ENCODE results near the gene TOP3B. TPM values are rescaled to one million over a fixed set of nuclear protein-coding genes. Genes with fewer than 3 reads are reported as not detected.

The TOP3B gene
- total and polyA plus RNA-seq, 9 of the 15 experiments (the other 6 are each of a cell fraction or from before 2014, with no cell fraction given): 3.0 to 188 (median 112) TPM

- TF ChIP-seq NCOA2 (IDR thresholded peaks at IDR 0.05; ENCODE audit: partially characterized antibody in 2 of 2): no peak
- TF ChIP-seq RCOR1 (IDR thresholded peaks at IDR 0.05; ENCODE audit: borderline replicate concordance in 1 of 2, low read depth in 2 of 2, low read length in 2 of 2): peak in 1 of 2 experiments; percentile 8; a peak in 1 of 4 replicates
- TF ChIP-seq DNMT1 (IDR thresholded peaks at IDR 0.05): no peak
- TF ChIP-seq TBL1XR1 (IDR thresholded peaks at IDR 0.05; ENCODE audit: low read length in 2 of 2): peak in 1 of 2 experiments; percentile 21; a peak in 1 of 4 replicates
- peak; percentile 82 for TF ChIP-seq ZNF384 (IDR thresholded peaks at IDR 0.05; ENCODE audit: low read depth, low read length)
- TF ChIP-seq MAFK (IDR thresholded peaks at IDR 0.05; ENCODE audit: low read length): 0 out of 2 replicates have a peak, but pooled peaks have one; percentile 3
- TF ChIP-seq, protein P1, sequence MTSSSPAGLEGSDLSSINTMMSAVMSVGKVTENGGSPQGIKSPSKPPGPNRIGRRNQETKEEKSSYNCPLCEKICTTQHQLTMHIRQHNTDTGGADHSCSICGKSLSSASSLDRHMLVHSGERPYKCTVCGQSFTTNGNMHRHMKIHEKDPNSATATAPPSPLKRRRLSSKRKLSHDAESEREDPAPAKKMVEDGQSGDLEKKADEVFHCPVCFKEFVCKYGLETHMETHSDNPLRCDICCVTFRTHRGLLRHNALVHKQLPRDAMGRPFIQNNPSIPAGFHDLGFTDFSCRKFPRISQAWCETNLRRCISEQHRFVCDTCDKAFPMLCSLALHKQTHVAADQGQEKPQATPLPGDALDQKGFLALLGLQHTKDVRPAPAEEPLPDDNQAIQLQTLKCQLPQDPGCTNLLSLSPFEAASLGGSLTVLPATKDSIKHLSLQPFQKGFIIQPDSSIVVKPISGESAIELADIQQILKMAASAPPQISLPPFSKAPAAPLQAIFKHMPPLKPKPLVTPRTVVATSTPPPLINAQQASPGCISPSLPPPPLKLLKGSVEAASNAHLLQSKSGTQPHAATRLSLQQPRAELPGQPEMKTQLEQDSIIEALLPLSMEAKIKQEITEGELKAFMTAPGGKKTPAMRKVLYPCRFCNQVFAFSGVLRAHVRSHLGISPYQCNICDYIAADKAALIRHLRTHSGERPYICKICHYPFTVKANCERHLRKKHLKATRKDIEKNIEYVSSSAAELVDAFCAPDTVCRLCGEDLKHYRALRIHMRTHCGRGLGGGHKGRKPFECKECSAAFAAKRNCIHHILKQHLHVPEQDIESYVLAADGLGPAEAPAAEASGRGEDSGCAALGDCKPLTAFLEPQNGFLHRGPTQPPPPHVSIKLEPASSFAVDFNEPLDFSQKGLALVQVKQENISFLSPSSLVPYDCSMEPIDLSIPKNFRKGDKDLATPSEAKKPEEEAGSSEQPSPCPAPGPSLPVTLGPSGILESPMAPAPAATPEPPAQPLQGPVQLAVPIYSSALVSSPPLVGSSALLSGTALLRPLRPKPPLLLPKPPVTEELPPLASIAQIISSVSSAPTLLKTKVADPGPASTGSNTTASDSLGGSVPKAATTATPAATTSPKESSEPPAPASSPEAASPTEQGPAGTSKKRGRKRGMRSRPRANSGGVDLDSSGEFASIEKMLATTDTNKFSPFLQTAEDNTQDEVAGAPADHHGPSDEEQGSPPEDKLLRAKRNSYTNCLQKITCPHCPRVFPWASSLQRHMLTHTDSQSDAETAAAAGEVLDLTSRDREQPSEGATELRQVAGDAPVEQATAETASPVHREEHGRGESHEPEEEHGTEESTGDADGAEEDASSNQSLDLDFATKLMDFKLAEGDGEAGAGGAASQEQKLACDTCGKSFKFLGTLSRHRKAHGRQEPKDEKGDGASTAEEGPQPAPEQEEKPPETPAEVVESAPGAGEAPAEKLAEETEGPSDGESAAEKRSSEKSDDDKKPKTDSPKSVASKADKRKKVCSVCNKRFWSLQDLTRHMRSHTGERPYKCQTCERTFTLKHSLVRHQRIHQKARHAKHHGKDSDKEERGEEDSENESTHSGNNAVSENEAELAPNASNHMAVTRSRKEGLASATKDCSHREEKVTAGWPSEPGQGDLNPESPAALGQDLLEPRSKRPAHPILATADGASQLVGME (CRISPR knock-in tag; IDR thresholded peaks at IDR 0.05): peak; percentile 84
- no peak for TF ChIP-seq CTCFL (IDR thresholded peaks at IDR 0.05; ENCODE audit: borderline replicate concordance, insufficient read depth, low read depth, low read length, poor library complexity, severe bottlenecking)
- no peak for TF ChIP-seq GTF3C2 (IDR thresholded peaks at IDR 0.05; ENCODE audit: borderline replicate concordance, extremely low read depth, insufficient read length)
- no peak for TF ChIP-seq HEY1 (CRISPR knock-in tag; IDR thresholded peaks at IDR 0.05; ENCODE audit: borderline replicate concordance)
- TF ChIP-seq SPI1 (IDR thresholded peaks at IDR 0.05; ENCODE audit: borderline replicate concordance, low read depth, low read length): no peak
- TF ChIP-seq EWSR1 (IDR thresholded peaks at IDR 0.05; ENCODE audit: borderline replicate concordance, low read depth, partially characterized antibody): no peak
- TF ChIP-seq ZKSCAN8 (CRISPR knock-in tag; IDR thresholded peaks at IDR 0.05): no peak
Measured at GRCh38 chr22:22018825-22019658, 36.5 kb upstream of the TOP3B start (continued).
